GM12891 (cell line): ENCODE measurements around the gene ITSN1.

Source experiments
- POLR2A ChIP-seq: IDR thresholded peaks from 2 replicates; pipeline ENCODE4 v1.6.1; 2011; ENCODE audit warnings: low read depth, low read length, control low read depth
- TAF1 ChIP-seq: IDR thresholded peaks from 2 replicates; pipeline ENCODE4 v1.6.1; 2011; ENCODE audit warnings: low read depth, low read length, control low read depth

DNA sequence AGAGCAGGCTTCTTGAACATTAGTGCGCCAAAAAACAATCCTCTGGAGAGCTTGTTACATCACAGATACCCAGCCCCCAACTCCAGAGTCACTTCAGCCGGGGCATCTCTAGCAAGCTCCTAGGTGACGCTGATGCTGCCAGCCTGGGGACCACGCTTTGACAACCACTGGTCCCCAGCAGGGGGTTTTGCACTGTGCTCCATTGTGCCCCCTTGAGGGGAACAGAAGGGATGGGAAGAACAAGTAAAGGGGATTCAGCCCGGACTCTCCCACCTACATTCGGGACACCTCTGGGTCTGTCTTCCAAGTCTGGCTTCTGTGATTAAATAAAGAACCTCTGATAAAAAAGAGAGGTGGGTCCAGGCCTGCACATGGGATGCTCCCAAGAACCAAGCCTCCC lies 212.9 kb downstream of the ITSN1 start:
- TF ChIP-seq TAF1: no peak
- TF ChIP-seq POLR2A: no peak
